DMS79 (cell line): ENCODE data around the gene LIN7A.

Experiments
- DNase-seq: peaks from one replicate; lab custom pipeline; 2025; lab: John Stamatoyannopoulos, UW

The LIN7A gene

GRCh38 chr12:80752464-80752863, 185.3 kb downstream of the LIN7A start:
- DNase-seq = no peak

DNA sequence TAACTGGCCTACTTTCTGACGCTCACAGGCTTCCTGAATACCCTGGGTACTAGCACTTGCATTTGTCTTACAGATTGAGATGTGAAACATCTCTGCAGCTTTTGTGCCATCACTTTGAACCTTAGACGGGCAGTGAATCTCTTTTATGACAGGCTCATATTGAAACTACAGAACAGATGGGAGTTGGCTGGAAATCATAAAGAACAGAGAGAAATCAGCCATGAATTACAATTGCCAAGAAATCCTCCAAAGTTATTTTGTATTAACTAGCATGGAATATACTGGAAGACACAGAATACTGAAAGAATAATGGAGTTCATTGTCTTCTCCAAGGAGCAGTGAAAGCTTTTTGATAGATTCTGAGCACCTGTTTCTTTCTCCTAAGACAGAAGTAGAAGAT, 188.3 kb downstream of the LIN7A start:
- no peak for DNase-seq

- no peak for DNase-seq
Measured at GRCh38 chr12:80747800-80748199, 189.9 kb downstream of the LIN7A start.

GRCh38 chr12:80745851-80746505, 191.8 kb downstream of the LIN7A start:
- no peak for DNase-seq
